IgD-negative memory B cell (primary cell): Measurements from ENCODE around the gene GDI2. TPM values are rescaled to one million over a fixed set of nuclear protein-coding genes. Genes with fewer than 3 reads are reported as not detected.
"Not testable (repeated sequence)": the region's sequence is repeated elsewhere in the genome, so short reads cannot be mapped to it uniquely, and the experiment has no call there.

ENCODE experiments used
- H3K27ac Mint-ChIP-seq, 3 donors: one replicate each; pipeline ENCODE4 v1.8.0; 2020 to 2022; ENCODE audit warnings: mild to moderate bottlenecking in 3 of 3, mixed read lengths in 3 of 3, moderate library complexity in 1 of 3
- H3K27me3 Mint-ChIP-seq: one replicate; pipeline ENCODE4 v1.8.0; 2021; ENCODE audit warnings: mixed read lengths
- H3K36me3 Mint-ChIP-seq: one replicate; pipeline ENCODE4 v1.8.0; 2020; ENCODE audit warnings: mild to moderate bottlenecking, mixed read lengths
- H3K4me1 Mint-ChIP-seq, 3 donors: one replicate each; pipeline ENCODE4 v1.8.0; 2020 to 2022; ENCODE audit warnings: mixed read lengths in 3 of 3, mild to moderate bottlenecking in 1 of 3
- H3K4me3 Mint-ChIP-seq, 4 donors: one replicate each; pipeline ENCODE4 v1.8.0; 2020 to 2022; ENCODE audit warnings: mild to moderate bottlenecking in 4 of 4, mixed read lengths in 4 of 4, moderate library complexity in 3 of 4
- H3K9me3 Mint-ChIP-seq, 3 donors: one replicate each; pipeline ENCODE4 v1.8.0; 2020 to 2021; ENCODE audit warnings: mixed read lengths in 3 of 3, mild to moderate bottlenecking in 1 of 3
- polyA plus RNA-seq: library from polyadenylated mRNA; unstranded; fragments of 300-500 nt; fragmentation: Illumina TruSeq; gene quantifications from one replicate; pipeline ENCODE4 v1.2.3, GENCODE V29; 2021

The GDI2 gene
- polyA plus RNA-seq, 1 donor from 2014 or later, result 248 TPM

GRCh38 chr10:5813091-5813340 is 218 bp downstream of the GDI2 start:
- Mint-ChIP-seq H3K4me1 (peaks cover 54 to 63% (median 57%) of the 10 kb centered on the region in 3 donors), H3K27ac (peak overlapping the region; percentile 95 to 96 (median 96)), H3K9me3 (no peaks in the 10 kb centered on the region)

DNA sequence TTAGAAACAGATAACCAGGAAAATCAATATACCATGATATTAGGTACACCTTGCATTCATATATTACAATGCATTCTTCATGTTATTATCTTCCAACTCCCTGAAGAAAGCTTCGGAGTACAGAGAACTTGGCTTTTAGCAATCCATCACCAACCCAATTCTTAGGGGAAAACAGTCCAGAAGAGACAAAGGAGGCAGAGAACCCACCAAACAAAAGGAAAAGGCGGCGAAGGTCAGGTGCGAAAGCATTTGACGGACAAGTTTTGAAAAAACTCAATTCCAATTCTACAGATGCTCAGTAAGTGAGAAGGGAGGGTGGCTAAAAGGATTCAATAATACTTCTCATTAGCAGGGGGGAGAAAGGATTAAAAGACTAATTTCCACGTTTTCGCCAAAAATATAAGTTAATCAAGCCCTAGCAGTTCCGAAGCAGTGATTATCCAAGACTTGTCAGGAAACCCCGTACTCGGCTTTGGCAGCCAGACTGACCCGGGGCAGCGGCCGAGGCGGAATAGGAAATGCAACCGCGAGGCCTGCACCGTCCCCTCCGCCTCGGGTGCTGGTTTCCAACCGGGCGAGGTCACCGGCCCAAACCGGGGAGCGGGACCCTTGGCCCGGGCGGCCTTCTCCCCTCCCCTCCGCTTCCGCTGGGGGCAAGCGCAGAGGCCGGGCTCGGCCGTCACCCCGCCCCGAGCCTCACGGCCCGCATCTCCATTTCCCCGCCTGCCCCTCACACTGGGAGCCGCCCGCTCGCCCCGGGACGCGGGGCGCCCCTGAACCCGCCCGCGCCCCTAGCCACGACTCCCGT is 747 bp downstream of the GDI2 start:
- H3K36me3 Mint-ChIP-seq, result peaks cover 2% of the 10 kb centered on the region
- no peaks in the 10 kb centered on the region for H3K27me3 Mint-ChIP-seq
- peak overlapping the region; percentile 90 to 99 (median 98) for H3K4me3 Mint-ChIP-seq
- H3K4me1 Mint-ChIP-seq, result peaks cover 54 to 61% (median 58%) of the 10 kb centered on the region in 3 donors
- no peaks in the 10 kb centered on the region for H3K9me3 Mint-ChIP-seq
- H3K27ac Mint-ChIP-seq, result peak overlapping the region; percentile 84 to 96 (median 95)

More at GRCh38 chr10:5813091-5813340, 218 bp downstream of the GDI2 start:
- Mint-ChIP-seq H3K4me3 (peak overlapping the region; percentile 90 to 99 (median 98)), H3K36me3 (peaks cover 2% of the 10 kb centered on the region), H3K27me3 (no peaks in the 10 kb centered on the region)

DNA sequence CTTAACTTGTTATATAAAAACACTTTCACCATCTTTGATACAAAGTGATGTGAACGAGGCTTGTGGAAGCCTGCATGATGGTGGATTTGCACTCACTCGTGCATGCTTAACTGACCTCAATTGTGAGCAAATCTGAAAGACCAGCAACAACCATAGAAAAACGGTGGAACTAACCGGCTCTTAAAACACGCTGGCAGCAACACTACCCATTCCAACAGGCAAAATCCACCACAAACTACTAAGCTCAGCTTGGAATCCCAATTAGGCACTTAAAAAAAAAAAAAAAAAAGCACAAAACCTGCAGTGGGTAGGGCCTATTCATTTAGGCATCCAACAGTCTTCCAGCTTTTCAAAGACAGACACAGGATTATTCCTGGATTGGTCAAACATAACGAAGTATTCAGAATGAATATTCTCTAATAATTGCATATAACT is 1.8 kb downstream of the GDI2 start:
- Mint-ChIP-seq H3K4me3 (peak overlapping the region; percentile 90 to 99 (median 98)), H3K27me3 (no peaks in the 10 kb centered on the region), H3K36me3 (peaks cover 2% of the 10 kb centered on the region), H3K27ac (peak overlapping the region; percentile 84 to 95 (median 88)), H3K9me3 (no peaks in the 10 kb centered on the region), H3K4me1 (peaks cover 57 to 63% (median 62%) of the 10 kb centered on the region in 3 donors)

- H3K4me3 Mint-ChIP-seq, result peak overlapping the region; percentile 90 to 99 (median 98)
- no peaks in the 10 kb centered on the region for H3K9me3 Mint-ChIP-seq
- peaks cover 60 to 67% (median 60%) of the 10 kb centered on the region in 3 donors for H3K4me1 Mint-ChIP-seq
- H3K27ac Mint-ChIP-seq, result peak overlapping the region; percentile 47 to 95 (median 69)
- H3K27me3 Mint-ChIP-seq, result no peaks in the 10 kb centered on the region
- H3K36me3 Mint-ChIP-seq, result peaks cover 2% of the 10 kb centered on the region
Observed at GRCh38 chr10:5810225-5810624, 3.0 kb downstream of the GDI2 start.

GRCh38 chr10:5809527-5810154 is 3.6 kb downstream of the GDI2 start:
- Mint-ChIP-seq H3K4me1 (peaks cover 55 to 62% (median 57%) of the 10 kb centered on the region in 3 donors), H3K27ac (peak overlapping the region; percentile 47 to 95 (median 88)), H3K27me3 (no peaks in the 10 kb centered on the region), H3K4me3 (peak overlapping the region; percentile 16 to 99 (median 98)), H3K9me3 (no peaks in the 10 kb centered on the region), H3K36me3 (peaks cover 2% of the 10 kb centered on the region)

GRCh38 chr10:5808783-5809392 is 4.3 kb downstream of the GDI2 start:
- Mint-ChIP-seq H3K4me1 (peaks cover 58 to 61% (median 58%) of the 10 kb centered on the region in 3 donors), H3K4me3 (peak overlapping the region; percentile 16 to 99 (median 98)), H3K27ac (peak overlapping the region; percentile 47 to 95 (median 88))
- not testable (repeated sequence) for H3K27me3 Mint-ChIP-seq, H3K36me3 Mint-ChIP-seq, H3K9me3 Mint-ChIP-seq

DNA sequence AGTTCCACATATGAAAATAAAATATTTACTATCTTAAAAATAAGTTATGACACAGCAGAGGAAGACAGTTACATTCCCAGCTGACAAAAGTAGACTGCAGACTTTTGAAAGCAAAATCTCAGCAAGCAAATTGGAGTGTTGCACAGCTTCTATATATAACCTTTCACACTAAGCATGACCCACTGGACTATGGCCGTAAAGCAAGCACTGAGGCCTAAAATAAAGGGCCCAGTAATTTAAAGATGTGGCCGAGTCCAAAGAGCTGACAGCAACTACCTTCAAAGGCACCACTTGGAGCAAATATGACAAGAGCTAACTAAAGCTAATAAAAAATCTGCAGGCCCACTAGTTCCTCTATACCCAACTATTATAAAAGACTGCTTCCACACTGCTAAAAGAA is 6.5 kb downstream of the GDI2 start:
- peaks cover 3% of the 10 kb centered on the region for H3K36me3 Mint-ChIP-seq
- peaks cover 59 to 66% (median 66%) of the 10 kb centered on the region in 3 donors for H3K4me1 Mint-ChIP-seq
- peak overlapping the region in 3 of 4 donors; percentile 63 to 76 (median 66) for H3K4me3 Mint-ChIP-seq
- peak overlapping the region; percentile 65 to 86 (median 85) for H3K27ac Mint-ChIP-seq
- no peaks in the 10 kb centered on the region for H3K27me3 Mint-ChIP-seq
- no peaks in the 10 kb centered on the region for H3K9me3 Mint-ChIP-seq

DNA sequence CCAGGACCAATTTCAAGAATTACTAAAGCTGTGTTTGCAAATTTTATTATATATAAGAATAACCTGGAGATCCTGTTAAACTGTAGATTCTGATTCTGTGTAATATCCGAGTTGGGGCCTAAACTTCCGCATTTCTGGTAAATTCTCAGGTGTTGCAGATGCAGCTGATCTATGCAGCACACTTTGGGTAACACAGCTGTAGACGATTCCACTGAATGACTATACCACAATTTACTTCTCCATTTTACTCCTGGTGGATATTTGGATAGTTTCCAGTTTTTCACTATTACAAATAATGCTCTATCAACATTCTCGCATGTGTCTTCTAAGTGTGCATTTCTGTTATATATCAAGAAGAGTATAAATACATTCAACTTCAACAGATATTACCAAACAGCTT is 7.5 kb downstream of the GDI2 start:
- H3K4me3 Mint-ChIP-seq, result peak overlapping the region in 2 of 4 donors; percentile 5 to 53
- H3K27ac Mint-ChIP-seq, result peak overlapping the region in 2 of 3 donors; percentile 65
- H3K9me3 Mint-ChIP-seq, result no peaks in the 10 kb centered on the region
- H3K4me1 Mint-ChIP-seq, result peaks cover 49 to 60% (median 56%) of the 10 kb centered on the region in 3 donors
- peaks cover 2% of the 10 kb centered on the region for H3K36me3 Mint-ChIP-seq
- H3K27me3 Mint-ChIP-seq, result no peaks in the 10 kb centered on the region

- no peak overlapping the region for H3K4me3 Mint-ChIP-seq
Observed at GRCh38 chr10:5805260-5805659, 8.0 kb downstream of the GDI2 start.

GRCh38 chr10:5804386-5804785 is 8.8 kb downstream of the GDI2 start:
- peak overlapping the region in 2 of 4 donors; percentile 0 to 73 for H3K4me3 Mint-ChIP-seq
- H3K27me3 Mint-ChIP-seq, result no peaks in the 10 kb centered on the region
- H3K27ac Mint-ChIP-seq, result peak overlapping the region in 2 of 3 donors; percentile 19 to 81
- no peaks in the 10 kb centered on the region for H3K9me3 Mint-ChIP-seq
- H3K4me1 Mint-ChIP-seq, result peaks cover 44 to 49% (median 49%) of the 10 kb centered on the region in 3 donors
- H3K36me3 Mint-ChIP-seq, result peaks cover 2% of the 10 kb centered on the region

More at GRCh38 chr10:5805260-5805659, 8.0 kb downstream of the GDI2 start:
- Mint-ChIP-seq H3K36me3 (peaks cover 2% of the 10 kb centered on the region), H3K27me3 (no peaks in the 10 kb centered on the region), H3K4me1 (peaks cover 48 to 58% (median 57%) of the 10 kb centered on the region in 3 donors), H3K27ac (no peak overlapping the region), H3K9me3 (no peaks in the 10 kb centered on the region)

DNA sequence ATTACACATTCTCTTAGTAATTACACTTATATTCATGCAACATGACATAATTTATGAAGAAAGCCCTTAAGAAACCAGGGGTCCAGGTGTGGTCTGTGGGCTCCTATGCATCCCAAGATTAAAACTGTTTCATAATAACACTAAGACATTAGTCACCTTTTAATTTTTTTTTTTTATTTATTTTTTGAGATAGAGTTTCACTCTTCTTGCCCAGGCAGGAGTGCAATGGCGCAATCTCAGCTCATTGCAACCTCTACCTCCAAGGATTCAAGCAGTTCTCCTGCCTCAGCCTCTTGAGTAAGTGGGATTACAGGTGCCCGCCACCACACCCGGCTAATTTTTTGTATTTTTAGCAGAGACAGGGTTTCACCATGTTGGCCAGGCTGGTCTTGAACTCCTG is 12.5 kb downstream of the GDI2 start:
- no peaks in the 10 kb centered on the region for H3K9me3 Mint-ChIP-seq
- no peak overlapping the region for H3K4me3 Mint-ChIP-seq
- peak overlapping the region; percentile 39 to 91 (median 84) for H3K27ac Mint-ChIP-seq
- no peaks in the 10 kb centered on the region for H3K27me3 Mint-ChIP-seq
- H3K36me3 Mint-ChIP-seq, result peaks cover 2% of the 10 kb centered on the region
- peaks cover 17 to 26% (median 23%) of the 10 kb centered on the region in 3 donors for H3K4me1 Mint-ChIP-seq

DNA sequence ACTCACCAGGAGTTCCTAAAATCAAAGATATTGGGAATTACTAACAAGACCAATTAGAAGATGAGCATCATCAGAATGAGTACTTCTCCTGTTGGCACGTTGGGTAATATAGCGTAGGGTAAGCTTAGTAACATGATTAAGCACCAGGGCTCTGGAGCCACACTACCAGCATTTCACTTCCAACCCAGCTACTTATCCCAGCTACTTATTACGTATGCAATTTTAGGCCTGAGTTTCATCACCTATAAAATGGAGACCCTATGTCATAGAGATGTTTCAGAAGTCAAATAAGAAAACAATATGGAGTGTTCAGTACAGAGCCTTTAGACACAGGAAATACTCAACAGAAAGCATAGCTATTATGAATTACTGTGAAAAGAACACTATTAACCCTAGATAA is 19.0 kb downstream of the GDI2 start:
- Mint-ChIP-seq H3K4me1 (peaks cover 1 to 10% (median 2%) of the 10 kb centered on the region in 3 donors), H3K27ac (no peak overlapping the region), H3K36me3 (peaks cover 1% of the 10 kb centered on the region), H3K9me3 (no peaks in the 10 kb centered on the region), H3K27me3 (no peaks in the 10 kb centered on the region), H3K4me3 (no peak overlapping the region)

GRCh38 chr10:5789626-5790025 is 23.6 kb downstream of the GDI2 start:
- H3K4me1 Mint-ChIP-seq, result peaks cover 4 to 14% (median 6%) of the 10 kb centered on the region in 3 donors
- H3K36me3 Mint-ChIP-seq, result peaks cover 5% of the 10 kb centered on the region
- H3K27me3 Mint-ChIP-seq, result no peaks in the 10 kb centered on the region

DNA sequence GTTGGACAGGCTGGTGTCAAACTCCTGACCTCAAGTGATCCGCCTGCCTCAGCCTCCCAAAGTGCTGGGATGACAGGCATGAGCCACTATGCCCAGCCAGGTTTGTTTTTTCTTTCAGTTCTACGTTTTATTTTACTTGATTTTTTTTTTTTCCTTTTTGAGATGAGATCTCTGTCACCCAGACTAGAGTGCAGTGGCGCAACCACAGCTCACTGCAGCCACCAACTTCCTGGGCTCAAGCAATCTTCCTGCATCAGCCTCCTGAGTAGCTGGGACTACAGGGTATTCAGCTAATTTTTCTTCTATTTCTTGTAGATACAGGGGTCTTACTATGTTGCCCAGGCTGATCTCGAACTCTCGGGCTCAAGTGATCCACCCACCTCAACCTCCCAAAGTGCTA is 24.3 kb downstream of the GDI2 start:
- Mint-ChIP-seq H3K36me3 (peaks cover 12% of the 10 kb centered on the region), H3K27me3 (no peaks in the 10 kb centered on the region), H3K4me1 (peaks cover 3 to 14% (median 6%) of the 10 kb centered on the region in 3 donors), H3K4me3 (no peak overlapping the region), H3K9me3 (peaks cover 0 to 1% (median 0%) of the 10 kb centered on the region in 3 donors), H3K27ac (peak overlapping the region in 1 of 3 donors; percentile 31)

More at GRCh38 chr10:5789626-5790025, 23.6 kb downstream of the GDI2 start:
- no peak overlapping the region for H3K27ac Mint-ChIP-seq
- H3K9me3 Mint-ChIP-seq, result no peaks in the 10 kb centered on the region
- H3K4me3 Mint-ChIP-seq, result no peak overlapping the region

DNA sequence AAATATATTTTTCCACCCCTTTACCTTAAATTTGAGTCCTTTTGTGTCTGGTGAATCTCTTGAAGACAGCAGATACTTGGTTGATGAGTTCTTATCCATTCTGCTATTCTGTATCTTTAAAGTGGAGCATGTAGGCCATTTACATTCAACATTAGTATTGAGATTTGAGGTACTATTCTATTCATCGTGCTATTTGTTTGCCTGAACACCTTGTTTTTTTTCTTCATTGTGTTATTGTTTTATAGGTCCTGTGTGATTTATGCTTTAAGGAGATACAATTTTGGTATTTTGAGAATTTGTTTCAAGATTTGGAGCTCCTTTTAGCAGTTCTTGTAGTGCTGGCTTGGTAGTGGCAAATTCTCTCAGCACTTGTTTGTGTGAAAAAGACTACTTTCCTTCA is 29.9 kb downstream of the GDI2 start:
- Mint-ChIP-seq H3K27ac (peak overlapping the region in 1 of 3 donors; percentile 59), H3K4me1 (peaks cover 27 to 33% (median 30%) of the 10 kb centered on the region in 3 donors), H3K9me3 (peaks cover 0 to 9% (median 2%) of the 10 kb centered on the region in 3 donors), H3K36me3 (peaks cover 33% of the 10 kb centered on the region), H3K4me3 (no peak overlapping the region), H3K27me3 (no peaks in the 10 kb centered on the region)
